ENCODE measurements around the gene TBC1D8. TPM values are rescaled to one million over a fixed set of nuclear protein-coding genes. Genes with fewer than 3 reads are reported as not detected.

The TBC1D8 gene
- total and polyA plus RNA-seq, 9 of the 15 experiments (the other 6 are each of a cell fraction or from before 2014, with no cell fraction given) = 0.36 to 1.3 (median 0.82) TPM

GRCh38 chr2:101025561-101025960 is 125.6 kb downstream of the TBC1D8 start (continued):
- no peak for TF ChIP-seq ZSCAN29 (IDR thresholded peaks at IDR 0.05)
- TF ChIP-seq BCOR (IDR thresholded peaks at IDR 0.05) = no peak
- no peak for TF ChIP-seq ZNF184 (CRISPR knock-in tag; IDR thresholded peaks at IDR 0.05)
- TF ChIP-seq ZNF143 (CRISPR knock-in tag; IDR thresholded peaks at IDR 0.05) = no peak
- TF ChIP-seq ZNF407 (IDR thresholded peaks at IDR 0.05; ENCODE audit: low read depth) = no peak

Measured in K562 (cell line).